GM08714 (cell line): Measurements from ENCODE around the gene EIF4E1B.
"Not testable (repeated sequence)": the region's sequence is repeated elsewhere in the genome, so short reads cannot be mapped to it uniquely, and the experiment has no call there.

Source experiments
- H3K4me3 ChIP-seq: fragments of 200-500 bp; sonication (Bioruptor generic); 2 replicates; pipeline ENCODE4 v1.5.1; 2014; ENCODE audit warnings: mild to moderate bottlenecking, low read length, inconsistent platforms
- ZNF274 ChIP-seq: IDR thresholded peaks from 2 replicates; pipeline ENCODE4 v1.6.1; 2012; ENCODE audit warnings: mild to moderate bottlenecking, low read depth, low read length

Gene EIF4E1B

GRCh38 chr5:176629853-176630680 lies at the start of gene EIF4E1B, which contains the start of gene SNCB:
TSS of gene EIF4E1B (plus strand) at chr5:176630675. CDS start at chr5:176642788, 12,113 bp downstream.
TSS of gene SNCB (minus strand) at chr5:176630534. CDS start at chr5:176629654, 880 bp downstream.
- no peak for TF ChIP-seq ZNF274

GRCh38 chr5:176581361-176581760 lies 49.1 kb upstream of the EIF4E1B start:
- no peak overlapping the region for H3K4me3 ChIP-seq
- TF ChIP-seq ZNF274, result no peak

More at GRCh38 chr5:176629853-176630680, at the start of gene EIF4E1B, which contains the start of gene SNCB:
- H3K4me3 ChIP-seq, result no peak within 1 kb of the TSS; the same call in 1 of the 2 replicates

GRCh38 chr5:176583076-176583475 lies 47.4 kb upstream of the EIF4E1B start:
- no peak overlapping the region for H3K4me3 ChIP-seq
- TF ChIP-seq ZNF274, result no peak

- no peak for TF ChIP-seq ZNF274
- no peak overlapping the region for H3K4me3 ChIP-seq
These were observed 43.1 kb upstream of the EIF4E1B start for GRCh38 chr5:176587398-176587797.

GRCh38 chr5:176588297-176588696 lies 42.2 kb upstream of the EIF4E1B start:
- no peak overlapping the region for H3K4me3 ChIP-seq
- no peak for TF ChIP-seq ZNF274

- no peak for TF ChIP-seq ZNF274
- no peak overlapping the region for H3K4me3 ChIP-seq
These were observed 41.3 kb upstream of the EIF4E1B start for GRCh38 chr5:176589039-176589769.

GRCh38 chr5:176590035-176590717 lies 40.3 kb upstream of the EIF4E1B start:
- no peak for TF ChIP-seq ZNF274
- H3K4me3 ChIP-seq, result no peak overlapping the region

GRCh38 chr5:176591667-176592066 lies 38.8 kb upstream of the EIF4E1B start:
- not testable (repeated sequence) for H3K4me3 ChIP-seq

GRCh38 chr5:176592573-176592972 lies 37.9 kb upstream of the EIF4E1B start:
- no peak overlapping the region for H3K4me3 ChIP-seq
- no peak for TF ChIP-seq ZNF274

- TF ChIP-seq ZNF274, result no peak
- no peak overlapping the region for H3K4me3 ChIP-seq
These were observed 37.1 kb upstream of the EIF4E1B start for GRCh38 chr5:176593273-176593869.

- no peak for TF ChIP-seq ZNF274
- H3K4me3 ChIP-seq, result no peak overlapping the region
These were observed 35.9 kb upstream of the EIF4E1B start for GRCh38 chr5:176594554-176594953.

GRCh38 chr5:176595386-176595943 lies 35.0 kb upstream of the EIF4E1B start:
- no peak for TF ChIP-seq ZNF274
- no peak overlapping the region for H3K4me3 ChIP-seq

GRCh38 chr5:176596069-176596644 lies 34.3 kb upstream of the EIF4E1B start:
- no peak for TF ChIP-seq ZNF274
- no peak overlapping the region for H3K4me3 ChIP-seq
